SK-N-SH (cell line): ENCODE measurements around the gene FAM228B. TPM values are rescaled to one million over a fixed set of nuclear protein-coding genes. Genes with fewer than 3 reads are reported as not detected.

Experiments
- CTCF ChIA-PET: fragments of 300-600, 350-600 bp; formaldehyde crosslinking; extraction: SDS; loops from one replicate; lab custom pipeline; 2021; lab: Yijun Ruan, JAX
- POLR2A ChIA-PET: fragments of 350-600 bp; sonication (Branson Sonifier 250); formaldehyde crosslinking; extraction: SDS; loops from one replicate; lab custom pipeline; 2020; ENCODE audit warnings: antibody characterized with exemption, inconsistent platforms; lab: Yijun Ruan, JAX
- DNase-seq: peaks from one replicate; pipeline ENCODE4 v3.0.0; 2012
- H2AFZ ChIP-seq: fragments of 200-600 bp; sonication (generic); 2 replicates; pipeline ENCODE4 v1.8.1; 2016; ENCODE audit warnings: antibody characterized with exemption, mild to moderate bottlenecking, low read depth
- H3F3A ChIP-seq: fragments of 200-600 bp; sonication (generic); replicated peaks from 2 replicates; pipeline ENCODE3; 2016; ENCODE audit warnings: antibody characterized with exemption, mild to moderate bottlenecking; ENCODE audit not compliant: insufficient read depth
- H3K27ac ChIP-seq, 2 experiments: fragments of 200-500 bp in 1 of 2; fragments of 200-600 bp in 1 of 2; sonication (Bioruptor generic) in 1 of 2; sonication (generic), shearing (Covaris generic) in 1 of 2; 2 replicates each; pipeline versions ENCODE4 v1.5.1 to v1.6.1; 2014 to 2016; ENCODE audit warnings: low read depth in 2 of 2, inconsistent platforms in 1 of 2, low read length in 1 of 2, mild to moderate bottlenecking in 1 of 2, mixed read lengths in 1 of 2
- H3K27me3 ChIP-seq: fragments of 200-600 bp; sonication (generic), shearing (Covaris generic); 2 replicates; pipeline ENCODE4 v1.6.1; 2016; ENCODE audit warnings: mixed run types; ENCODE audit not compliant: insufficient read depth
- H3K36me3 ChIP-seq, 2 experiments: fragments of 200-500 bp in 1 of 2; fragments of 200-600 bp in 1 of 2; sonication (Bioruptor generic) in 1 of 2; sonication (generic) in 1 of 2; replicated peaks in 1 of 2; 2 replicates each; pipeline versions ENCODE3 to v1.5.1; 2014 to 2016; ENCODE audit warnings: low read length in 1 of 2, mild to moderate bottlenecking in 1 of 2; ENCODE audit not compliant: insufficient read depth in 2 of 2, control insufficient read depth in 1 of 2
- H3K4me1 ChIP-seq, 2 experiments: fragments of 200-500 bp in 1 of 2; fragments of 200-600 bp in 1 of 2; sonication (Bioruptor generic) in 1 of 2; sonication (generic), shearing (Covaris generic) in 1 of 2; 2 replicates each; pipeline versions ENCODE4 v1.5.1 to v1.6.1; 2014 to 2016; ENCODE audit warnings: low read depth in 1 of 2, low read length in 1 of 2, mixed run types in 1 of 2; ENCODE audit not compliant: insufficient read depth in 2 of 2, control insufficient read depth in 1 of 2
- H3K4me2 ChIP-seq: fragments of 200-600 bp; sonication (generic), shearing (Covaris generic); 2 replicates; pipeline ENCODE4 v1.6.1; 2017; ENCODE audit warnings: mixed run types
- H3K4me3 ChIP-seq, 2 experiments: fragments of 200-500 bp in 1 of 2; fragments of 200-600 bp in 1 of 2; sonication (Bioruptor generic) in 1 of 2; sonication (generic), shearing (Covaris generic) in 1 of 2; 2 replicates each; pipeline versions ENCODE4 v1.5.1 to v1.8.1; 2014 to 2016; ENCODE audit warnings: low read depth in 2 of 2, inconsistent platforms in 1 of 2, low read length in 1 of 2, mild to moderate bottlenecking in 1 of 2, mixed read lengths in 1 of 2, moderate library complexity in 1 of 2
- H3K79me2 ChIP-seq: fragments of 200-600 bp; sonication (generic); 2 replicates; pipeline ENCODE4 v1.8.1; 2017; ENCODE audit warnings: mild to moderate bottlenecking; ENCODE audit not compliant: insufficient read depth
- H3K9ac ChIP-seq: fragments of 200-600 bp; sonication (generic); 2 replicates; pipeline ENCODE4 v1.6.1; 2017; ENCODE audit warnings: mixed run types
- H3K9me2 ChIP-seq: fragments of 200-600 bp; sonication (generic); 2 replicates; pipeline ENCODE4 v1.6.1; 2017; ENCODE audit warnings: mixed run types
- H3K9me3 ChIP-seq: fragments of 200-600 bp; sonication (generic); 2 replicates; pipeline ENCODE4 v1.6.1; 2017; ENCODE audit warnings: mixed run types, mild to moderate bottlenecking, moderate library complexity
- H4K20me1 ChIP-seq: fragments of 200-600 bp; sonication (generic); 2 replicates; pipeline ENCODE4 v1.6.1; 2017; ENCODE audit warnings: mild to moderate bottlenecking, mixed run types; ENCODE audit not compliant: insufficient read depth
- CHD2 ChIP-seq: fragments of 150-350 bp; IDR thresholded peaks from 2 replicates; pipeline ENCODE4 v1.6.1; 2018; ENCODE audit warnings: low read length; ENCODE audit not compliant: partially characterized antibody
- GABPA ChIP-seq: IDR thresholded peaks from 2 replicates; pipeline ENCODE4 v1.4.0; 2012; ENCODE audit warnings: low read depth, mild to moderate bottlenecking
- GATA2 ChIP-seq: sonication (generic); formaldehyde crosslinking; IDR thresholded peaks from 2 replicates; pipeline ENCODE4 v1.5.0; 2020; ENCODE audit warnings: mild to moderate bottlenecking, missing genetic modification reagents
- MEF2A ChIP-seq: IDR thresholded peaks from 2 replicates; pipeline ENCODE4 v1.4.0; 2012; ENCODE audit warnings: low read depth, borderline replicate concordance
- MXI1 ChIP-seq: IDR thresholded peaks from 2 replicates; pipeline ENCODE4 v1.6.1; 2012; ENCODE audit warnings: mild to moderate bottlenecking, low read depth, low read length, improper control_type of control experiment
- NFIC ChIP-seq: IDR thresholded peaks from 2 replicates; pipeline ENCODE4 v1.4.0; 2012; ENCODE audit warnings: borderline replicate concordance
- RAD21 ChIP-seq: IDR thresholded peaks from 2 replicates; pipeline ENCODE4 v1.6.1; 2012; ENCODE audit warnings: mild to moderate bottlenecking, low read length
- RCOR1 ChIP-seq: fragments of 150-350 bp; IDR thresholded peaks from 2 replicates; pipeline ENCODE4 v1.6.1; 2017; ENCODE audit warnings: antibody characterized with exemption, low read length
- RXRA ChIP-seq: IDR thresholded peaks from 2 replicates; pipeline ENCODE4 v1.4.0; 2012; ENCODE audit warnings: low read depth, mild to moderate bottlenecking, borderline replicate concordance
- SIN3A ChIP-seq: IDR thresholded peaks from 2 replicates; pipeline ENCODE4 v1.6.1; 2012; ENCODE audit warnings: low read depth, mild to moderate bottlenecking, low read length, moderate library complexity, borderline replicate concordance
- SMC3 ChIP-seq: IDR thresholded peaks from 2 replicates; pipeline ENCODE4 v1.6.1; 2012; ENCODE audit warnings: low read depth, low read length, improper control_type of control experiment
- TAF1 ChIP-seq: IDR thresholded peaks from 2 replicates; pipeline ENCODE4 v1.6.1; 2012; ENCODE audit warnings: low read depth, mild to moderate bottlenecking, low read length, moderate library complexity, borderline replicate concordance
- TEAD4 ChIP-seq: IDR thresholded peaks from 2 replicates; pipeline ENCODE4 v1.4.0; 2012; ENCODE audit warnings: mild to moderate bottlenecking, borderline replicate concordance; ENCODE audit not compliant: insufficient read depth
- WGBS: methylation state at CpG from one replicate; pipeline ENCODE4 v1.1.6; 2017; ENCODE audit warnings: low lambda C conversion rate; 5-methylcytosine and 5-hydroxymethylcytosine counted together
- polyA plus RNA-seq, 3 experiments: library from polyadenylated mRNA; depleted of rRNA; stranded (reverse); fragments of >200 nt; gene quantifications; 2 replicates each; pipeline ENCODE4 v1.2.3, GENCODE V29; 2012
- TF ChIP-seq, protein P1 (sequence below): IDR thresholded peaks from 2 replicates; pipeline ENCODE4 v1.4.0; 2012; ENCODE audit warnings: low read depth, borderline replicate concordance
- TF ChIP-seq, protein P2 (sequence below): IDR thresholded peaks from 2 replicates; pipeline ENCODE4 v1.4.0; 2012; ENCODE audit warnings: low read depth, borderline replicate concordance
- TF ChIP-seq, protein P3 (sequence below): fragments of 150-350 bp; IDR thresholded peaks from 2 replicates; pipeline ENCODE4 v1.6.1; 2017; ENCODE audit warnings: antibody characterized with exemption, low read length, low read depth, borderline replicate concordance
- TF ChIP-seq, protein P4 (sequence below): IDR thresholded peaks from 2 replicates; pipeline ENCODE4 v1.4.0; 2012; ENCODE audit warnings: low read depth

FAM228B gene
- polyA plus RNA-seq, 1 of the 3 experiments (the other 2 are of a cell fraction), result 5.3 TPM

DNA sequence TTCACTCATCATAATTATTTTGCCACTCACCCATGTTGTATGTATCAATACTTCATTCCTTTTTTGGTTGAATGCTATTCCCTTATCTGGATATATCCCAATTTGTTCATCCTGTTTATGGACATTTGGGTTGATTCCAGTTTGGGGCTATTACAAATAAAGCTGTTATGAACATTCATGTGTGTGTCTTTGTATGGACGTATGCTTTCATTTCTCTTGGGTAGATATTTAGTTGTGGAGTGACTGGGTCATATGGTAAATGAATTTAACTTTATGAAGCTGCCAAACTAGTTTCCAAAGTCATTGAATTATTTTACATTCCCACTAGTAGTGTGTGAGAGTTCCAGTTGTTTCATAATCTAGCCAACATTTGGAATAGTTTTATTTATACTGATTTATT, 2.7 kb downstream of the FAM228B start:
- Histone ChIP-seq H3K27me3 (no peaks in the 10 kb centered on the region), H3K27ac (no peak overlapping the region), H3F3A (peaks cover 31% of the 10 kb centered on the region), H3K4me3 (no peak overlapping the region), H4K20me1 (no peaks in the 10 kb centered on the region), H3K79me2 (peaks cover 12% of the 10 kb centered on the region; the same call in 1 of the 2 replicates), H3K36me3 (no peaks in the 10 kb centered on the region), H3K9me3 (no peaks in the 10 kb centered on the region), H2AFZ (no peak overlapping the region), H3K4me2 (no peak overlapping the region), H3K9ac (no peak overlapping the region), H3K9me2 (no peaks in the 10 kb centered on the region), H3K4me1 (peaks cover 5 to 14% of the 10 kb centered on the region in 2 experiments; a peak in 3 of 4 replicates)
- TF ChIP-seq, protein P1, sequence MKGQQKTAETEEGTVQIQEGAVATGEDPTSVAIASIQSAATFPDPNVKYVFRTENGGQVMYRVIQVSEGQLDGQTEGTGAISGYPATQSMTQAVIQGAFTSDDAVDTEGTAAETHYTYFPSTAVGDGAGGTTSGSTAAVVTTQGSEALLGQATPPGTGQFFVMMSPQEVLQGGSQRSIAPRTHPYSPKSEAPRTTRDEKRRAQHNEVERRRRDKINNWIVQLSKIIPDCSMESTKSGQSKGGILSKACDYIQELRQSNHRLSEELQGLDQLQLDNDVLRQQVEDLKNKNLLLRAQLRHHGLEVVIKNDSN, result no peak
- TF ChIP-seq CHD2, result no peak
- TF ChIP-seq, protein P2, sequence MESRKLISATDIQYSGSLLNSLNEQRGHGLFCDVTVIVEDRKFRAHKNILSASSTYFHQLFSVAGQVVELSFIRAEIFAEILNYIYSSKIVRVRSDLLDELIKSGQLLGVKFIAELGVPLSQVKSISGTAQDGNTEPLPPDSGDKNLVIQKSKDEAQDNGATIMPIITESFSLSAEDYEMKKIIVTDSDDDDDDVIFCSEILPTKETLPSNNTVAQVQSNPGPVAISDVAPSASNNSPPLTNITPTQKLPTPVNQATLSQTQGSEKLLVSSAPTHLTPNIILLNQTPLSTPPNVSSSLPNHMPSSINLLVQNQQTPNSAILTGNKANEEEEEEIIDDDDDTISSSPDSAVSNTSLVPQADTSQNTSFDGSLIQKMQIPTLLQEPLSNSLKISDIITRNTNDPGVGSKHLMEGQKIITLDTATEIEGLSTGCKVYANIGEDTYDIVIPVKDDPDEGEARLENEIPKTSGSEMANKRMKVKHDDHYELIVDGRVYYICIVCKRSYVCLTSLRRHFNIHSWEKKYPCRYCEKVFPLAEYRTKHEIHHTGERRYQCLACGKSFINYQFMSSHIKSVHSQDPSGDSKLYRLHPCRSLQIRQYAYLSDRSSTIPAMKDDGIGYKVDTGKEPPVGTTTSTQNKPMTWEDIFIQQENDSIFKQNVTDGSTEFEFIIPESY, result no peak
- no peak for TF ChIP-seq TEAD4
- TF ChIP-seq, protein P3, sequence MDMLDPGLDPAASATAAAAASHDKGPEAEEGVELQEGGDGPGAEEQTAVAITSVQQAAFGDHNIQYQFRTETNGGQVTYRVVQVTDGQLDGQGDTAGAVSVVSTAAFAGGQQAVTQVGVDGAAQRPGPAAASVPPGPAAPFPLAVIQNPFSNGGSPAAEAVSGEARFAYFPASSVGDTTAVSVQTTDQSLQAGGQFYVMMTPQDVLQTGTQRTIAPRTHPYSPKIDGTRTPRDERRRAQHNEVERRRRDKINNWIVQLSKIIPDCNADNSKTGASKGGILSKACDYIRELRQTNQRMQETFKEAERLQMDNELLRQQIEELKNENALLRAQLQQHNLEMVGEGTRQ, result no peak
- TF ChIP-seq MXI1, result no peak
- TF ChIP-seq MEF2A, result no peak
- TF ChIP-seq TAF1, result no peak
- no peak for TF ChIP-seq GATA2 (CRISPR knock-in tag)
- no peak for TF ChIP-seq SMC3
- no peak for TF ChIP-seq RXRA
- no peak for TF ChIP-seq SIN3A
- TF ChIP-seq GABPA, result no peak
- no peak for TF ChIP-seq NFIC
- TF ChIP-seq RAD21, result no peak
- TF ChIP-seq, protein P4, sequence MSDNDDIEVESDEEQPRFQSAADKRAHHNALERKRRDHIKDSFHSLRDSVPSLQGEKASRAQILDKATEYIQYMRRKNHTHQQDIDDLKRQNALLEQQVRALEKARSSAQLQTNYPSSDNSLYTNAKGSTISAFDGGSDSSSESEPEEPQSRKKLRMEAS, result no peak
- no peak for TF ChIP-seq RCOR1
- ChIA-PET CTCF (interaction anchor here (1.1 to 3.2 kb wide), 3 partner anchors 7 to 92 kb away, joined by 4 to 18 read pairs (median 8); partner anchors contain the start of gene TP53I3), POLR2A (no interaction called here)
- WGBS, result 81% methylated on average over 1 of the region's 1 CpG
- no peak for DNase-seq
